GOT3 (cell line): ENCODE measurements around the gene MLC1.

Experiments used
- DNase-seq: peaks from one replicate; lab custom pipeline; 2025; ENCODE audit warnings: mixed read lengths; lab: John Stamatoyannopoulos, UW

Gene MLC1

DNA sequence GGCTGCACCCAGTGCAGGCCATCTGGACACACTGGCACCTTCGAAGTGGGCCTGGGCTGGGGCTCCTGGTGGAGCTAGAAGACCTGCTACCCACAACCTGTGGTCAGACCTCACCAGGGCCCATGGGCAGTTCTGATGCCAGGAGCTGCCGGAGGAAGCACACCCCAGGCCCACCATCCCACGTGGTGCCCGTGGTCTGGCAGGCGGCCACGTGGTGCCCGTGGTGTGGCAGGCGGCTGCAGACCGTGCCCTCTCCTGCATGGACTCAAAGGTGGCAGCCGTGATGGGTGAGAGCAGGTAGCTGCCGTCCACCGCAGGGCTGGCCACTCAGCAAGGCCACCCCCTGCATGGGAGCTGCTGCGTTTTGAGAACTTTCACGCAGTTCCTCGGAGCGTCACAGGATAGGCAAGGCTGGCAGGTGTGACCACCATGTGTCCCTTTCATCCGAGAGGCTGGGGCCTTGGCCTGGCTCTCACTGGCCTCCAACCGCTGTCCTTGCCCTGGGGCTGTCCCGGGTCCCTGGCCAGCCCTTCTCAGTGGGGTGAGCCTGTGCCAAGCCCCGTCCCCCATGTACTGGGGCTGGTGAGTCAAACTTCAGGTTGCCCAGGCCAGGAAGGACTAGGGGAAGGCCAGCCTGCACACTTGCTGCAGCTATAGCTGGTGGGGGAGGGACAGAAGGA is 68.8 kb downstream of the MLC1 start:
- DNase-seq = no peak

DNA sequence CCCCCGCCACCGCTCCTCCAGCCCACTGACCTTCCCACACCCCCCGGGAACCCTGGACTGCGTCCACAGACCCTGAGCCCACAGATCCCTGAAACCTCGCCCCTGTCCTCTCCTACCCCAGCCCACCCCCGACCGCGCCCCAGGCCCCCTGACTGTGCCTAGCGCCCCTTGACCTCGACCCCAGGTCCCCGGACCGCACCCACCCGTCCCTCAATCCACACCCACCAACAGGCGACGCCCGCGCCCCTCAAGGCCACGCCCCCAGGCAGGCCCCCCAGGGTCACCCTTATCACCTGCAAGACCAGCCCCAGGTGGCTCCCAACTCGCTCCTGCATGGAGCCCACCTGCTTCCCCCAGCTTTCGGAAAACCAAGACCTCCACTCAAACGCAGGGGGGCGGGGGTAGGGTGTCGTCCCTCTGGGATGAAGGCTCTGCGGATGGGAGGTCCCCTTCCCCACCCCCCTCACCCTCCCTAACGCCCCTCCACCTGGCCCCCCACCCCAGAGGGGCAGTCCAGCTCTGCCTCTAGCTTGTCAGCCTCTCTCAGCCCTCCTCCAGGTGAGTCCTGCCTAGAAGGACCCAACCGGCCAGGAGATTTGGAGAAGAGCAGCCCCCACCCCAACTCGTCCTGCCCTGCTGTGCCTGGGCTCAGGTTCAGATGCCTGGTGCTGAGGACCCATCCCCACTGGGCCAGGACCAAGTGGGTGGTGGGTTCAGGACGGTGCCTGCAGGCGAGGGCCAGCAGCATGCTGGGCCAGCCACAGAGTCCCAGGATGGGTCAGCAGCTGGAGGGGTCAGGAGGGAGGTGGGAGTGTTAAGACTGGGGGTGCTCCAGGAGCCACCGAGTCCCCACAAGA is 69.5 kb downstream of the MLC1 start:
- no peak for DNase-seq

DNA sequence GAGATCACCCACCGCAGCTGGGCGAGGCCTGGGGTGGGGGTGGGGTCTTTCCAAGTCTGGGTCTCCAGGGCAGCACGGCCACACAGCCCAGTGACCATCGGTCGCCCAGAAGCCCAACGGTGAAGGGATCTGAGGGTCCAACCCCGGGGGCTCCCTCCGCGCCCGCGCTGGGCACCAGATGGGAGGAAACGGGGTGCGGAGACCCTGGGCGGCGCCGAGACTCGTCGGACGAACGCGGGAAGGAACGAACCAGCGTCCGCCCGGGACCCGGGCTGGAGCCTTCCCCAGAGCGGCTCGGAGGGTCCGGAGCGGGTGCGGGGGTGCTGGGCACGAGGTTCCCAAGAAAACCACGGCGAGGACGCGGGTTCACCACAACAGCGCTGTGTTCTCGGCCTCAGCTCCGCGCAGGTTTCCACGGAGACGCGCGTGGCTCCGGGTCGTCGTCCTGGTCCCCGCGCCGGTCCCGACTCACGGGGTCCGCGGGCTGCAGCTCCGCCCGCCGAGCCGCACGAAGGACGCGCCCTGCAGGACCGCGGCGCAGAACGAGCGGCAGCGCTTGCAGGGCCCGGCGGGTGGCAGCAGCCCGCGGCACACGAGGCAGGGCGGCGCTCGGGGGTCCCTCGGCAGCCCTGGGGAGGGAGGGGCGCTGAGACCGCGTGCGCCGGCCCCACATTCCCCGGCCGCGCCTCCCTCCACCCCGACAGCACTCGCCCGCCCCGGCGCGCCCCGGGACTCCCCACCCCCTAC is 70.4 kb downstream of the MLC1 start:
- no peak for DNase-seq

DNA sequence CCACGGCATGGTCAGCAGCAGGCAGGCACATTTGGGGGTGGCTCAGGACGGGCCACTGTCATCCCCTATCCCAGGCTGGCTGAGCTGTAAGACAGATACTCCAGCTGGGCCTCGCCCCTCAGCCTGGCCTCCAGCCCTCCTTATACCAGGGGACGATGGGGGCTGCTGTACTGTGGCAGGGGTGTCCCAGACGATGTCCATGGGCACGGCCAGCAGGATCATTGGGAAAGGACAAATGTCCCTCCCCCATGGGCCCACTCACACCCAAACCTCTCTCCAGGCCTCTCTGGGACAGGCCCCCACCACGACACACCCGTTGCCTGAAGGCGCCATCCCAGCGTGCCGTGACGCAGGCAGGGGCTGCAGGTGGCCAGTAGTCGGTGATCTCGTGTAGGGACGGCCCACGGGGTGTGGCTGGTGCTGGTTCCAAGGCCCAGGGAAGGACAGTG is 71.1 kb downstream of the MLC1 start:
- DNase-seq = no peak

DNA sequence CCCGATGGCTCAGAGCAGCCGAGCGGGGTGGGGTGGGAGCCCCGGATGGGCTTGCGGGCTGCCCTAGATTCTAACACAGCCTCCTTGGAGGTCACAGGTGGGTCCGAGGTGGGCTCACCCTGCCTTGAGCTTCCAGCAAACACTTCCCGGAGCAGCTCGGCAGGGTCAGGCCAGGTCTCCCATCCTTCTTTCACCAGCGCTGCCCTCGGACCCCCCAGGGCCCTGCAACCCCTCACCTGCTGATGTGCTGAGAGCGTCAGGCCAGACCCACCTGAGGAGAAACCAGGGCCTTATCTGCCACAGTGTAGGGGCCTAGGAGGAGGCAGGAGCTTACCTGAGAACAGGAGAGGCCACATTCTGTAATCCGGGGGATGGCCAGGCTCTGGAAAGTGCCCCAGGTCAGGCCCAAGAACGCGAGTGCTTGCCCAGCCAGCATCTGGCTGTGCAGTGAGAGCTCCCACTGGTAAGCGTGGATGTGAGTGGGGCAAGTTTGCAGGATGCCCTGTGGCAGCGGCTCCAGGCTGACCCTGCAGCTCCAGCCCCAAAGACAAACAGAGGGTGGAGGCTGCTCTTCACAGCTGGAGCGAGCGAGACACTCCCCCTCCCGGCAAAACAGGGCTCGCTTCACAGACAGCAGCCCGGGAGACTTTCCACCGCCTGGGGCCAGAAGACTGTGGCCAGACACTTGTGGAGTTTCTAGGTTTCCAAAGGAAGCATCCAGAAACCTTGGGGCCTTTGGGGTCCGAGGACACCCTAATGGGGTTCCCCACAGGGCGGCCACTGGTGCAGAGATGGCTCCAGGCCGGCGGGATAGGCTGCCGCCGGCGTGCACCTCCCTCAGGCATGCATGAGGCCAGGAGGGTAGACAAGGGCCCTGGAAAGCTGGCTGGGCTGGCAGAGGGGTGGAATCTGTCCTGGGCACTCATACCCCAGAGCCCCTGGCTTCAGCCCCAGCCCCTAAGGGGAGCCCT is 72.7 kb downstream of the MLC1 start, which contains the start of gene IL17REL:
IL17REL (minus strand) TSS at position 555 of the 971 bp plus-strand sequence; CDS start at position 436, 119 bp downstream.
- DNase-seq = no peak

DNA sequence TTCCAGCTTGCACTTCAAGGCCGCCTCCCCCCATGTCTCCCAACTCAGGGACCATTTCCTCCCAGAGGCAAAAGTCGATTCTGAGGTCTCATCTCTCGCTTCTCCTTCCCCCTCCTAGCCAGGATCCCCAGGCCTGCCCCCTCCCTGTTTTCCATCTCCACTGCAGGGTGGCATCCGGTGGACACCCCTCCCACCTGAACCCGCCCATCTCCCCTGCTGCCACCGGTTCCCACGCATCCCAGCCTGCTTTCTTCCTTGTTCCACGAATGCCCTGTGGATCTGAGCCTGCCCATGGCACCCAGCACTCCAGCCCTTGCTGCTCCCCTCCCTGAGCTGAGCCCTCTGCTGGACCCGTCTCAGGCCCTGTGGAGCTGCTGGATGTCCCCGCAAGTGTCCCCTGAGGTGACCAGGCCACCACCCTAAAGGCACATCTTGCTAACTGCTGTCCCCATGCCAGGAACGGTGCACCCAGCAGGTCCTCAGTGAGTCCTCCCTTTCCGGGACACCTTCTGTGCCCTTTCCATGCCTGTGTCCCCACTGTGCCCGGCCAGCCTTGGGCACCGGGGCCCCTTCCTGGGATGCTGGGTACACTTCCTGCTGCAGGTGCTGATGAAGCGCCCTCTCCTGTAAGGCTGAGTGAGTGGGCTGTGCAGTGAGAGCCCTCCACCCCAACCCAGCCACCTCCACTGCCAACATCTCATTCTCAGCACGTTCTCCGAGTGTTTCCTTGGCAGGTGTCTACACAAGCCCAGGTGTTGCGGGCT is 73.6 kb downstream of the MLC1 start:
- no peak for DNase-seq

DNA sequence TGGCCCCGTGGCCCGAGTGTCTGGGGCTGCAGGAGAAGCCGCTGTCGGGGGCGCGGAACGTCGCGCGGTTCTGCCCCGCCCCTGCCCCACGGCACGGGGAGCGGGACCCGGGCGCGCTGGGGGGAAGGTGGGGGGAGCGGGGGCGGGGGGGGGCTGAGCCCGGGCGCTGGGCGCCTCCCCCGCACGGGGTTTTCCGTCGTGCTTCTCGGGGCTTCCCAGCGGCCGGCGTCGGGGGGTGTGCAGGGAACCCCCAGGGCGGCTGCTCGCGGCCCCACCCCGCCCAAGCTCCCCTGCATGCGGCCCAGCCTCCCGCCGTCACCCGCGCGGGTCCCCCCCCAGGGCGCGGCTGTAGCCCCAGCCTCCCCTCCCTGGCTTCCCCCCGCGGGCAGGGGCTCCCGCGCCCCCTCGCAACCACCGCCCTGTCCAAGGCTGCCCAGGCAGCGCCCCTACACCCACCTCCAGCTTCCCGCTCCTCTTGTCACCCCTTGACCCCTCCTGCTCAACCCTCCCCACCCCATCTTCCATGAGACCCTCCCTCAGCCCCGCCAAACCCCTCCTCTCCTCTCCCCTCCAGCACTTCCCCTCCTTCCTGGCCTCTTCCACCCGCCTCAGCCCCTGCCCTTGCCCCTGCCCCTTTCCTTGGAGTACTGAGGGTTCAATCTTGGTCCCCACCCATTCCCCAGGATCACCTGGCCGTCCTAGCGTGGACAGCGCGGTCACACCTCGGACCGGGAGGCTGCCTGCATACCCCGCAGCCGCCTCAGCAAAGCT is 74.4 kb downstream of the MLC1 start:
- DNase-seq = no peak

DNA sequence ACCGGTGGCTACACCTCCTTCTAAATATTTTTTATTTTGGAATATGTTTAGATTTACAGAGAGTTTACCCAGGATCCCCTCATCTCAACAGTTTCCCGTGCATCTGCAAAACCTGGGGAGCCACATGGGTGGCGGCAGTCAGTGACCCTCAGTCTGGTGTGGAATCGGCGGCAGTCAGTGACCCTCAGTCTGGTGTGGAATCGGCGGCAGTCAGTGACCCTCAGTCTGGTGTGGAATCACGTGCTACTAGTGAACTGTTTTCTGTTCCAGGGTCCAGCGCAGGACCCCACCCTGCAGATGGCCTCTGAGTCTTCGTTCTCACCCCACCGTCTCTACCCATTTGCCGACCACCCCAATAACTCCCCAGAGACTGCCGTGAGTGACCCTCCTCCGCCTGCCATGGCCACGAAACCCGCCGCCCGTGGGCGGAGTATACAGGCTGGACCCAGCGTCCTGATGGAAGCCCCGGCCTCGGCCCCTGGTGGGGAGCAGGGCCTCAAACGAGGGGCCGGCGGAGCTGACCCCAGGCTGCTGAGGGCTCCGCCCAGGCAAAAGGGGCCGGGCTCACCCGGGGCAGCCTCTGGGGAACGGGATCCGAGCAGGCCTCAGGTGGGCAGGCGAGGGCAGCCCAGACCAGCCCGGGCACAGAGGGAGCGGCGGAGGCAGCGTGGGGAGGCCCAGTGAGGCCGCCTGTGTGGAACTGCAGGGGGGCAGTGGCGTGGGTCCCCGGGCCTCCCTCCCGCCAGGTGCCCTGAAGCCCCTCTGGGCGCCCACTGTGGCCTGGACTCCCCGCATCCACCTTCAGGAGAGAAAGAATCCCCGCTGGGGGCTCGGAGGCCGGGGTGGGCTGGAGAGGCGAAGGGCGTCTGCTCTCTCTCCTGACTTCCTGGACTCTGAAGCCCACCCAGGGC is 75.2 kb downstream of the MLC1 start:
- no peak for DNase-seq
